AG09319 (cell line): ENCODE results near the gene MOCS3.
A peak's percentile ranks its signal among the peaks of the same experiment; 100 is the strongest.
"Not testable (repeated sequence)": the region's sequence is repeated elsewhere in the genome, so short reads cannot be mapped to it uniquely, and the experiment has no call there.

Source experiments
- DNase-seq: peaks from one replicate; pipeline ENCODE4 v3.0.0-alpha.2; 2010; ENCODE audit warnings: low read depth; ENCODE audit errors: extremely low read depth
- CTCF ChIP-seq: IDR thresholded peaks from 2 replicates; pipeline ENCODE4 v1.5.1; 2011; ENCODE audit warnings: low read depth, mild to moderate bottlenecking, inconsistent platforms, low read length, moderate library complexity

MOCS3 gene

GRCh38 chr20:50977066-50978021 is 18.7 kb downstream of the MOCS3 start:
- DNase-seq: no peak
- TF ChIP-seq CTCF: no peak

GRCh38 chr20:50978533-50978932 is 19.9 kb downstream of the MOCS3 start:
- not testable (repeated sequence) for DNase-seq

GRCh38 chr20:50980071-50980681 is 21.6 kb downstream of the MOCS3 start:
- no peak for TF ChIP-seq CTCF
- DNase-seq: peak; percentile 91

- peak; percentile 80 for TF ChIP-seq CTCF
- DNase-seq: no peak
Measured at GRCh38 chr20:50980851-50981713, 22.5 kb downstream of the MOCS3 start.

- no peak for DNase-seq
- no peak for TF ChIP-seq CTCF
Measured at GRCh38 chr20:50981714-50982048, 23.1 kb downstream of the MOCS3 start.

- DNase-seq: peak; percentile 38
Measured at GRCh38 chr20:50982363-50982762, 23.7 kb downstream of the MOCS3 start.

More at GRCh38 chr20:50982363-50982762, 23.7 kb downstream of the MOCS3 start:
- no peak for TF ChIP-seq CTCF
